LHCN-M2 (cell line): ENCODE measurements around the gene TCF7L1. TPM values are rescaled to one million over a fixed set of nuclear protein-coding genes. Genes with fewer than 3 reads are reported as not detected.
A peak's percentile ranks its signal among the peaks of the same experiment; 100 is the strongest.
"Not testable (repeated sequence)": the region's sequence is repeated elsewhere in the genome, so short reads cannot be mapped to it uniquely, and the experiment has no call there.

Source experiments
- DNase-seq: peaks from one replicate; pipeline ENCODE4 v3.0.0-alpha.2; 2012; ENCODE audit warnings: low read depth
- total RNA-seq: library from RNA; depleted of rRNA; stranded (reverse); fragments of >200 nt; gene quantifications from 2 replicates; pipeline ENCODE4 v1.2.3, GENCODE V29; 2014

Gene TCF7L1
- total RNA-seq, 1 experiment from 2014 or later, result 0.46 TPM

DNA sequence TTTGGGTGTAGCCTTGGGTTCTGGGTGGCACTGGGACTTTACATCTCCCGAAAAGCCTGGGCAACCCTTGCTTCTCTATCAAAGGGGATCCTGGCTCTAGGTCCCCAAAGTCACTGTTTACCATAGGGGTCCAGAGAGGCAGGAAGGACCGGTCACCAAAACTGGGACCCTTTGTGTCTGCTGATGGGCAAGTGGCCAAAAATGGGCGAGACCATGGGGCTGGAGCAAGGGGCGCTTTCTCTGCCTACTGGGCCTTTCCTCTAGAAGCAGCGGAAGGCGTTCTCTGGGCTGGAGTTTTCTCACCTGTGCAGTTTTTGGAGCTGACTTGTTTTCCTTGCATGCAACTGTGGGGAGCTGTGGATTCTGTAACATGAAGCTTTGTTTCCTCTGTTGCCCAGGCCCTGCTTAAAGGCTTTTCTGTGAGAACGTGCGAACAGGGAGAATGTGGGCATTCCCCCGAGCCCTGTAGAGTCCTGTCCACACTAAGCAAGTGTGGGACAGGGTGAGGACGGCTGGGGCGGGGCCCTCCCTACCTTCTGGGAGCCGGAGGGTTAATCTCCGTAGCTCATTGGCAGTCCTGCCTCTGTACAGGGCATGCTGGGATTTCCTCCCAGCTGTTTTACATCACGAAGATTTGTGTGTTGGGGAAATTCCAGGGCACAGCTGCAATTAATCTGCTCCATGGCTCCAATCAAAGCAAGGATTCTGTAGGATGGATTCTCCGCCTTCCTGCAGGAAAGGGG, 144.4 kb downstream of the TCF7L1 start:
- DNase-seq, result peak; percentile 88

GRCh38 chr2:85278361-85278760, 145.2 kb downstream of the TCF7L1 start:
- DNase-seq, result peak; percentile 58

- DNase-seq, result no peak
These were observed 148.4 kb downstream of the TCF7L1 start for GRCh38 chr2:85281553-85281952.

GRCh38 chr2:85282914-85283313, 149.7 kb downstream of the TCF7L1 start:
- no peak for DNase-seq

DNA sequence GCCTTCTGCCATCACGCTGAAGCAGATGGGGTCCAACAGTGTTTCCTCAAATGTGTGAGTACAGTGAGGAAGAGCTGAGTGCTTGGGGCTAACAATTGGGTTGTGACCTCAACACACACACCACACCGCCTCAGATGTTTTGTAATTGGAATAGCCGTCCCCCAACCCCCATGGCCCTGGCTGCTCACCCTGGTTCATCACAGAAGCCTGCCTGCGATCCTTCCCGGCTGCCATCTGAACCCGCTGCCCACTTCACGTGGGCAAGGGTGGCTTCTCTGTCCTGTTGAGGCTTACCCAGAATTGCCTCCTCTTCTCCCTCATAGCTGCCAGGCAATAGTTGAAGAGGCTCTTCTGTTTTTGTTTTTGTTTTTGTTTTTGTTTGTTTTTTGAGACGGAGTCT, 150.4 kb downstream of the TCF7L1 start:
- DNase-seq, result no peak

GRCh38 chr2:85286918-85287317, 153.7 kb downstream of the TCF7L1 start:
- no peak for DNase-seq

DNA sequence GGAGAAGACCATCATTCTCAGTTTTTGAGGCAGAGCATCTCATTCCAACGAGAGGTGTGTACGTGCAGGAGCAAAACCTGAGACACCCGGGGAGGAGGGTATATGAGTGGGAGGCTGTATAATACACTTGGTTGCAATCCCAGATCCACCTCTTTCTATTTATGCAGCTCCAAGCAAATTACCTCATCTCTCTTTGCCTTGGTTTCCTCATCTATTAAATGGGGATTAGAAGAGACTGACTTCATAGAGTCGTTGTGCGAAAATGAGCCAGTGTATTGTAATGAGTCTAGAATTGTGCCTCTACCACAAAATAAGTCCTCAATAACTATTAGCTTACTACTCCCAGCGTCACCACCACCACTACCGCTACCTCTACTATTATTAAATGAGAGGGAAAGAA, 154.5 kb downstream of the TCF7L1 start:
- DNase-seq, result no peak

DNA sequence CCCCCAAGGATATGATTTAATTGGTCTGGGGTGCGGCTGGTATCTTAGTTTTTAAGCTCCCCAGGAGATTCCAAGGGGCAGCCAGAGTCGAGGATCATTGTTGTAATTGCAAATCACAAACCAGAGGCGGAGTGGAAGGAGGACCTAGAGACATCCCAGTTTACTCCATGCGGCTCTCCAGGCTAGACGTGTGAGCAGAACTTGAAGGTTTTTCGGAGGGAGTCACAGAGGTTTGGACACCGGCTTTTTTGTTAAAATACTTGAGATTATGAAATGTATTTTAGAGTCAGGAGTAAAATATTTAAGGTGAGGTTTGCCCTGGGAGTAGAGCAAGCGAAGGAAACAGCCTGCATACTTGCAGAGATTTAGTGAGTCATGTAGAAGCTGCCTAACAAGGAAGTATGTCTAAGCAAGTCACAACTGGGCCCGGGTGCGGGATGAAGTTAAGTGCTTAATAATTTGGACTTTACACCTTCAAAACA, 155.1 kb downstream of the TCF7L1 start:
- DNase-seq, result no peak

DNA sequence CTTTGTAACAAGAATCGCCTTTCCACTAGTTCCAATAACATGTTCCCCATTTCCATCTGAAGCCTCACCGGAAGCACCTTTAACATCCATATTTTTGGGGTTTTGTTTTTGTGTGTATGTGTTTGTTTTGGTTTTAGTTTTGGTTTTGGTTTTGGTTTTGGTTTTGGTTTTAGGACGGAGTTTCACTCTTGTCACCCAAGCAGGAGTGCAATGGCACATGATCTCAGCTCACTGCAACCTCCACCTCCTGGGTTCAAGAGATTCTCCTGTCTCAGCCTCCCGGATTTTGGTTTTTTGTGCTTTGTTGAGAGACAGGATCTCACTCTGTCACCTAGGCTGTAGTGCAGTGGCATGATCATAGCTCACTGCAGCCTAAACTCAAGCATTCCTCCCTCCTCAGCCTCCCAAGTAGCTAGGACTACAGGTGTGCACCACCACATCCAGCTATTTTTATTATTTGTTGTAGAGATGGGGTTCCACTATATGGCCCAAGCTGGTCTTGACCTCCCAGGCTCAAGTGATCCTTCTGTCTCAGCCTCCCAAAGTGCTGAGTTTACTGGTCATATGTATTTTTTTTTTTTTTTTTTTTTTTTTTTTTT, 158.3 kb downstream of the TCF7L1 start:
- DNase-seq, result no peak

DNA sequence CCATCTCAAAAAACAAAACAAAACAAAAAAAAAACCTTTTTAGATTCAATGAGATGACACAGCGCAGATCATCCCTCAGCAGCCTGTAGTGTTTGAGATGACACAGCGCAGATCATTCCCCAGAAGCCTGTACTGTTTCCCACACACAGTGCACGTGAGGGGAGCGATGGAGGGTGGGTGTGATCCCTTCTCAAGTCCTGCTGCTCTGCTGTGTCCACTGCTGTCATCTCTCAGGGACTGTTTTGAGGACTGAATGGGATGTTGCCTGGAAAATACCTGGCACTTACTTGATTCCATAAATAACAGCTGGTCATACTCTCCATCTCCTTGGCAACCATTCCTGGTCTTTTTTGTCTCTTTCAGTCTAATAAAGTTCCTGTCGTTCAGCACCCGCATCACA, 168.9 kb downstream of the TCF7L1 start:
- no peak for DNase-seq

- DNase-seq, result no peak
These were observed 170.8 kb downstream of the TCF7L1 start for GRCh38 chr2:85303780-85304531.

GRCh38 chr2:85307527-85307897, 174.3 kb downstream of the TCF7L1 start:
- no peak for DNase-seq

- no peak for DNase-seq
These were observed 175.0 kb downstream of the TCF7L1 start for GRCh38 chr2:85308201-85308600.

- peak; percentile 93 for DNase-seq
These were observed 175.8 kb downstream of the TCF7L1 start for GRCh38 chr2:85308896-85309555.

GRCh38 chr2:85309699-85310321, 176.6 kb downstream of the TCF7L1 start:
- no peak for DNase-seq

DNA sequence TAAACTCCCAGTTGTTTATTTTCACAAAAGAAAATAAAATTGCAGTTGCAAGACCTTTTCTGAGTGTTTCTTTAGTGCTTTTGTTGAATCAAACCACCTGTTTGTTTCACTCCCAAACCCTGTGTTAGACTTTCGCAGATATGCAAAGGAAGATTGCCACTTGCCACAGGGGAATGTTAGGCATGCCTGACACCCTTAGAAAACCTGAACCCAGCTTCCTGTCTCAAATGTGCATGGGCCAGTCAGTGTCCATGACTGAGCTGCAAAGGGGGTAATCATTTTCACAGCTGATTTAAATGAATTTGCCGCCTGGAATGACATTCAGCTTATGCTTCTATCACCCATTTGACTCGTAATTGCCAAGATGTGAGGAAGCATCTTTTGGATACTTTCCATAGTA, 177.1 kb downstream of the TCF7L1 start:
- peak; percentile 84 for DNase-seq

GRCh38 chr2:85312404-85312803, 179.2 kb downstream of the TCF7L1 start:
- peak; percentile 93 for DNase-seq

DNA sequence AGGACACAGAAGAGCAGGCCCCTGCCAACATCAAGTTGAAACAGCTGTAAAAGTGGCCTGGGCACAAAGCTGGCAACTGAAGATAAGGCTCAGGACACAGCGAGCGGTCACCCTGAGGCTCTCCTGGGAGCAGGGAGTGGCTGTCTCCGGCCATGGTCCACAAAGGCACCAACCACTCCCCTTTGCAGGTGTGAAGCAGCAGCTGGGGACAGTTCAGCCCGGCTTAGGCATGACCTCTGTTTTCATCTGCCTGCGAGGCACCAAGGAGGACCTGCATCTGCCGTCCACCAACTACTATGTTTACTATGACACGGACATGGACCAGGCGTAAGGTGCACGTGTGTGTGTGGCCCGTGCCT, 181.7 kb downstream of the TCF7L1 start:
- no peak for DNase-seq

GRCh38 chr2:85315921-85316320, 182.7 kb downstream of the TCF7L1 start:
- DNase-seq, result not testable (repeated sequence)

- peak; percentile 74 for DNase-seq
These were observed 185.3 kb downstream of the TCF7L1 start for GRCh38 chr2:85318222-85319074.

DNA sequence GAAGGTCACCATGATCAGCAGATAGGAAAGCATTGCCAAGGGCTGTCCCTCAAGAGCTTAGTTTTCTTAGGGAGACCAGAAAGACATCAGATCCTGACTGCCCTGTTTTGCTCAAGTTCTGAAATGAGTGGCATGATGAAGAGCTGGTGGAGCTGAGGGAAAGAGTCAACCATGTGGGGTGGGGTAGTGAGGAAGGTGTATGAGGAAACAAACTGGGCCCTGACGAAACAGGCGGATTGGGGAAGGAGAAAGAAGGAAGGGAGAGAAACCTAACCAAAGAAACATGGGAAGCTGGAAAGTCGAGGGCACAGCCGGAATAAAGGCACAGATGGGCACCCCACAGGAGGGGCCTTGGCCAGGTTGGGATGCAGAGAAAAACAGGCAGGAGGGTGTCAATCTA, 186.6 kb downstream of the TCF7L1 start:
- no peak for DNase-seq
